PC-9 (cell line): ENCODE results near the gene GDF7.
"Not testable (repeated sequence)": the region's sequence is repeated elsewhere in the genome, so short reads cannot be mapped to it uniquely, and the experiment has no call there.

Experiments
- EZH2 ChIP-seq: fragments of 200-600 bp; sonication (generic); IDR thresholded peaks from 2 replicates; pipeline ENCODE4 v1.8.0; 2017; ENCODE audit warnings: antibody characterized with exemption, low read depth
- TF ChIP-seq, protein P1 (sequence below): fragments of 200-600 bp; sonication (generic); conservative IDR thresholded peaks from 2 replicates; pipeline ENCODE4 v1.6.1; 2017; ENCODE audit warnings: mixed run types, antibody characterized with exemption, mild to moderate bottlenecking, moderate library complexity

GRCh38 chr2:20713585-20713984 lies 46.6 kb downstream of the GDF7 start:
- TF ChIP-seq, protein P1, sequence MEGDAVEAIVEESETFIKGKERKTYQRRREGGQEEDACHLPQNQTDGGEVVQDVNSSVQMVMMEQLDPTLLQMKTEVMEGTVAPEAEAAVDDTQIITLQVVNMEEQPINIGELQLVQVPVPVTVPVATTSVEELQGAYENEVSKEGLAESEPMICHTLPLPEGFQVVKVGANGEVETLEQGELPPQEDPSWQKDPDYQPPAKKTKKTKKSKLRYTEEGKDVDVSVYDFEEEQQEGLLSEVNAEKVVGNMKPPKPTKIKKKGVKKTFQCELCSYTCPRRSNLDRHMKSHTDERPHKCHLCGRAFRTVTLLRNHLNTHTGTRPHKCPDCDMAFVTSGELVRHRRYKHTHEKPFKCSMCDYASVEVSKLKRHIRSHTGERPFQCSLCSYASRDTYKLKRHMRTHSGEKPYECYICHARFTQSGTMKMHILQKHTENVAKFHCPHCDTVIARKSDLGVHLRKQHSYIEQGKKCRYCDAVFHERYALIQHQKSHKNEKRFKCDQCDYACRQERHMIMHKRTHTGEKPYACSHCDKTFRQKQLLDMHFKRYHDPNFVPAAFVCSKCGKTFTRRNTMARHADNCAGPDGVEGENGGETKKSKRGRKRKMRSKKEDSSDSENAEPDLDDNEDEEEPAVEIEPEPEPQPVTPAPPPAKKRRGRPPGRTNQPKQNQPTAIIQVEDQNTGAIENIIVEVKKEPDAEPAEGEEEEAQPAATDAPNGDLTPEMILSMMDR: not testable (repeated sequence)
- TF ChIP-seq EZH2: not testable (repeated sequence)
